ENCODE measurements around the gene ADAMTSL1.

ADAMTSL1 gene

DNA sequence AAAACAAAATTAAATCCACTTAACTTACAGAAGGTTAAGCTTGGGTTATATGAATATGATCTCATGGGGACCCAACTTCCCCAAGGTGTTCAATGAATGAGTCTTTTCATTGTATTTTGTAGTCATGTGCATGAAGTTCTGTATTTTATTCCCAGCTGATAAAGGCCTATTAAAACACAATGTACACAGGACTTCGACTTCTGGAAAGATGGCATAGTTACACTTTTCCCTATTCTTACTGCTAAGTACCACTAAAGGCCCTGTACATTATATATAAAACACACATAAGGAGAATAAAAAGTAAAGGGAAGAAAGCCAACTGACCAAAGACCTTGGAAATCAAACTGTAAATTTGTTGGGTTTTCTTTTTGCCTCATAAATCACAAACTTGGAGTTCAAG is 336.6 kb downstream of the ADAMTSL1 start:
- no peak for DNase-seq (ENCODE audit: low read depth)

DNA sequence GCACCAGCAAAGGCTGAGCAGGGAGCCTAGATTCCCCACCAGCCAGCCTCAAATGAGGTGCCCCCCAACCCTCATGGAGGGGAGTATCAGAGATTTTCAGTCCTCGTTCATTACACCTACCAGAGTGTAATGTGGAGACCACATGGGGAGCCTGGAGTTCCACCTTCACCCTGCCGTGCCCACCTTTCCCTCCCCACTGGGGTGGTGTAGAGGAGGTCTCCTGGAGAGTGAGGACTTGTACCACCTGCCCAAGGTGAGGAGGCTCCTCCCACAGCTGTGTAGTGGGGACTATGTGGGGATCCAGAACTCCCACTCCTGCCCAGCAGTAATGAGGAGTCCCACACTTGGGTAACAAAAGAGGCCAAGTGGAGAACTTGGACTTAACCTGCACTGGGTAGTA is 337.2 kb downstream of the ADAMTSL1 start:
- DNase-seq (ENCODE audit: low read depth), result no peak

DNA sequence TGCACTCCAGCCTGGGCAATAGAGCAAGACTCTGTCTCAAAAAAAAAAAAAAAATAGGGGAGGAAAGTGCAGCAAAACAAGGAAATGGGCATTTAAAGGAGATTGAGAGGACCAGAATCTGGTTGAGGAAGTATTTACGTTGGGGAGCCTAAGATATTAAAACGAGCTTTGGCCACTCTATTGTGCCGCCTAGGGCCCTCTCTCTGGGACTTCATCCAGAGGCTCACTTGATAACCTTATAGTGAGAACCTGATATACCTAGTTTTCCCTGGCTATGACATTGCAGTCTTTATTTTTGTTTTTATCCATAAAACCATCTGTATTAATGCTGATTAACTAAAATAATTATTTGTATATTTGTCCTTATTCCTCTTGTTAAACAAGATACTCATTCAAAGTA is 345.5 kb downstream of the ADAMTSL1 start:
- DNase-seq (ENCODE audit: low read depth), result no peak

- no peak for DNase-seq (ENCODE audit: low read depth)
Measured at GRCh38 chr9:18820566-18821095, 346.7 kb downstream of the ADAMTSL1 start.

- no peak for DNase-seq (ENCODE audit: low read depth)
Measured at GRCh38 chr9:18821788-18822187, 347.8 kb downstream of the ADAMTSL1 start.

GRCh38 chr9:18822850-18823249 is 348.9 kb downstream of the ADAMTSL1 start:
- DNase-seq (ENCODE audit: low read depth), result no peak

- no peak for DNase-seq (ENCODE audit: low read depth)
Measured at GRCh38 chr9:18824095-18824666, 350.2 kb downstream of the ADAMTSL1 start.

DNA sequence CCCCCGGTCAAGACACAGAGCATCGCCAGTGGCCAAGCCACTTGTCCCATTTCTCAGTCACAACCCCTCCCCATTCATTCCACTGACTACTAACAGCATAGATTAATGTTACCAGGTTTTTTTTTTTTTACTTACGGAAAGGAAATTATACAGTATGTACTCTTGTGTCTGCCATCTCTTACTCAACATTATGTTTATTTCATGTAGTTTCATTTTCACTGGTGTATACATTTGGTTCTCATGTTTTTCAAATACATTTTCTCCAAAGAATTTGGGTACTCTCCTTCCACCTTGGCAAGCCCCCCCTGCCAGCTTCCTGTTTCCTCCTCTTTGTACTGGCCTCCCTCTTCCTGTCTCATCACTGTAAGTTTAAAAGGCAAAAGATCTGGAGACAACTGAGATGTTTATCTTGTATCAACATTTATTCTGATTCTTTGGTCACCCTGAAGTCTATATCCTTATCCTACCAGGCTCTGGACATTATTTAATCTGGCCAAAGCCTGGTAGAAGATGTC is 351.8 kb downstream of the ADAMTSL1 start:
- no peak for DNase-seq (ENCODE audit: low read depth)

GRCh38 chr9:18826248-18826647 is 352.3 kb downstream of the ADAMTSL1 start:
- no peak for DNase-seq (ENCODE audit: low read depth)

GRCh38 chr9:18829066-18829465 is 355.1 kb downstream of the ADAMTSL1 start:
- no peak for DNase-seq (ENCODE audit: low read depth)

DNA sequence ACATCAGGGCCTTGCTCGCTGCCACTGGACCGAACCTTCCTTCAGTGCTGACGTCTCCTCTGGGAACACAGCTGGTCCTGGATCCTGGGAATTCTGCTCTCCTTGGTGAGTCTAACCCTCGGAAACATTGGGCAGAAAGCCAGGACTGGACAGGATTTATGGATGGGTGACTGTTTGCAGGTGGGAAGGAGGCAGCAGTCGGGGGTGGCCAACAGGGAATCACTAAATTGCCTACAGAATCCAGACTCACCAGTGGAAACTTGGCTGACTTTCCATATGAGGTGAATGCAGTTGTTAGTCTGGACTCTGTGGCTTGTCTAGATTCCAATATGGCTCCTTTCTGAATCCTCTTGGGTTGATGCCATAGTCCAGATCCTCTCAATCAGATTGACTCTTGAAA is 355.9 kb downstream of the ADAMTSL1 start:
- DNase-seq (ENCODE audit: low read depth), result no peak

DNA sequence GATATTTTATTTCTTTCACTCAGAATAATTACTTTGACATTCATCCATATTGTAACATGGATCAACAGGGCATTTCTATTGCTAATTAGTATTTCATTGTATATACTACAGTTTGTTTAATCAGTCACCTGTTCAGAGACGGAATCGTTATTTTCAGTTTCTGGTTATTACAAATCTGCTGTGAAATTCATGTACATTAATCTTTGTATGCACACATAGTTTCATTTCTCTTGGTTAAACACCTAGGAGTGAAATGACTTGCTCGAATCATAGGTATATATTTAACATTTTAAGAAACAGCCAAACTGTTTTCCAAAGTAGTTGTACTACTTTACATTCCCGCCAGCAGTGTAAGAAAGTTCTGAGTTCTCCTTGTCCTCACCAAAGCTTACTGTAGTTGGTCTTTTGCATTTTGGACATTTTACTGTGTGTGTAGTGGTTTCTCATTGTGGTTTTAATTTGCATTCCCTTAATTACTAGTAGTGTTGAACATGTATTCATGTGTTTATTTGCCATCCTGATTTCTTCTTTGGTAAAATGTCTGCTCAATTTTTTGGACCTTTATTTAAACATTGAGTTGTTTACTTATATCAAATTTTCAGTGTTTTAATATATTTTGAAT is 360.9 kb downstream of the ADAMTSL1 start:
- DNase-seq (ENCODE audit: low read depth), result no peak

DNA sequence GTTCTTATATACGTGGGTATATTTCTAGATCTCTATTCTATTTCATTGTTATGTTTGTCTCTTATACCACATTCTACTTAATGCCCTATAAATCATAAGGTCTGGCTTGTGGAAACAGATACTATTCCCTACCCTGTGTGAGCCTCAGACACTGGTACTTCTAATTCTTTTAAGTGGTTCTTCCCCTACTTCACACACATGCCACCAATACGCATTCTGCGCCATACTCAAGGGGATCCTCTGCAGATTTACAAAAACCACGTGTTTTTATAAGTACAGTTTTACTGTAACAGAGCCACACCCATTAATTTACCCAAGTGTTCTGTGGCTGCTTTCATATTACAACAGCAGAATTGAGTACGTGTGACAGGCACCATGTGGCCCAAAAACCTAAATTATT is 363.4 kb downstream of the ADAMTSL1 start:
- DNase-seq (ENCODE audit: low read depth), result no peak

- DNase-seq (ENCODE audit: low read depth), result no peak
Measured at GRCh38 chr9:18847576-18848275, 373.8 kb downstream of the ADAMTSL1 start.

DNA sequence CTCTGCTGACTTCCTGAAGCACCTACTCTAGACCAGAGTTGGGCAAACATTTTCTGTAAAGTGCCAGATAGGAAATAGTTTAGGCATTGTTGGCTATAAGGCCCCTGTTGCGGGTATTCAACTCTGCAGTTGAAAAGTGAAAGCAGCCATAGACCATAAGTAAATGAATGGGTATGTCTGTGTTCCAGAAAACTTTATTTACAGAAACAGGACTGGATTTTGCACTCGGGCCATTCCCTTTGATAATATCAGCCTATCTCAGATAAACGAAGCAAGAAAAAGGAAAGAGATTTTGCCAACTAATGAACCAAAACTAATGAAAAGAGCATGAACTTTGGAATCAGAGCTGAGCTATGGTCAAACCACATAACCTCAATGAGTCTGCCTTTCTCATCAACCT is 374.7 kb downstream of the ADAMTSL1 start:
- DNase-seq (ENCODE audit: low read depth), result no peak

DNA sequence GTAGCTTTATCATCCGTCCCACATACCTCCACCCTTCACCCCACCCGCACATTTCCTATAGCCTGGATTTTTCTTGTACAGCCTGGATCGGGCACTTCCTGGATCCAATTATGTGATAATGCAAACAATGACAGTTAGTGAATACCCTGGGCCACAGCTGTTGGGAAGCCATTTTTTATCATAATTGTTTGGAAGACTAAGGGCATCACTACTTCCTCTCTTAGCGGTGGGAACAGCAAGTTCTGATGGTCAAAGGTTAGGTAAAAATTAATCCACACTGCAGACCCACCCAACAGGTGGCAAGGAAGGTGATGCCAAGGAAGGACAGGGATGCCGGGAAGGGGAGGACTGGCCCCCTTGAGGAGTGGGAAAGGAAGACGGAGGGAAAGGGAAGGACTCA is 375.3 kb downstream of the ADAMTSL1 start:
- no peak for DNase-seq (ENCODE audit: low read depth)

DNA sequence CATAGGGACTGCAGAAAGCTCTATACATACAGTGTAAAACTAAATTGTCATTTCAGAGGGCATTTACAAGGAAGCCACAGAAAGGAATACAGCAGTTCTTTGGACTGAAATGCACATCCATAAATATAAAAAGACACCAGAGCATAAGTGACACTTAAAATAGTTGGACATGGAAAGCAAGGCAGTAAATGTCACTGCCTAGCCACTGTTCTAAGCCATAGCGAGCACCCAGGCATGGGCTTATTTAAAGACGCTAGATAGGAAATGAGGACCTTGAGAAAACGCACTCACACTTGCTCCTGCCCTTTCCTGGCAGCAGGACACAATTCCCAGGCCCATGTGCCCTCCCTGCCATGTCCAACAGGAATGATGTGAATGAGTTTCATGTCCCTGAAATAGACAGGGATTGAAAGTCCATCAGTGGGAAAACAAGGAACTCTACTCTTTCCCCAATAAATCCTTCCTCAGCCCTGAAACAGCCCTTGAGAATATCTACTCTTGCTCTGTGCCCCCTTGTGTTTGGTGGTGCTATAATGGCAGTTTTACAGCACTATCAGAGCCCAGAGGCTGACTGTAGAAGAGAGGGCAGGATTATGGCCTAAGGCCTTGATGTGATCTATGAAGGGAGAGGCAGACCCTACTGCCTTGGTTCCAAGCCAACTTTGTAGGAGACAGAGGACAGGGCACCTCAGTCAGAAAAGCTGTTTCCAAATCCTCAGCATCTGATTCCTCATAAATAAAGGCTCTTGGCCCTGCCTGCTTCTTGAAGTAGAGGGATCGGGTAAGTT is 376.1 kb downstream of the ADAMTSL1 start:
- no peak for DNase-seq (ENCODE audit: low read depth)

DNA sequence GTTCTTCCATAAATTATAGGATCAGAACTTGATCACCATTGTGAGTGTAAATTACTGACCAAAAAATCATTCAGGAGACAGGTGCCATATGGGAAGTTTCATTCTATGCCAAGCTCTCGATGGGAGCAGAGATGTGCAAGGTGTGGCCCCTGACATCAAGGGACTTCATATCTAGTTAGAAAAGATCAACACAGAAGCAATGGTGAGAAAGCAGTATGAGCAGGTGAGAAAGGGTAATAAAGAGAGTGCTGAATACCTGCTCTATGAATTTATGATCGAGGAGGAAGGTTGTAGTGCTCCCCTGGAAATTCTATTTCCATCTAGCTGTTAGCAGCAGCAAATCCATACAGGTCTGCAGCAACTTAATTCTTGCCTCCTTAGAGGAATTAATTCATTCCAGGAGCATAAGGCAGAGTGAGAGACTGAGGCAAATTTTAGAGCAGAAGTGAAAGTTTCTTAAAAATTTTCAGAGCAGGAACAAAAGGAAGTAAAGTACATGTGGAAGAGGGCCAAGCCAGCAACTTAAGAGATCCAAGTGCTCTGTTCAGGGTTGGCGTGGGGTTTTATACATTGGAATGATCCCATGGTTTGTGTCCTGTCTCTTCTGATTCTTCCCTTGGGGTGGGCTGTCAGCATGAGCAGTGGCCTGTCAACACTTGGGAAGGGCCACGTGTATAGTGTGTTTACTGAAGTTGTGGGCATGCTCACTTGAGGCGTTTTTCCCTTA is 377.3 kb downstream of the ADAMTSL1 start:
- DNase-seq (ENCODE audit: low read depth), result no peak

DNA sequence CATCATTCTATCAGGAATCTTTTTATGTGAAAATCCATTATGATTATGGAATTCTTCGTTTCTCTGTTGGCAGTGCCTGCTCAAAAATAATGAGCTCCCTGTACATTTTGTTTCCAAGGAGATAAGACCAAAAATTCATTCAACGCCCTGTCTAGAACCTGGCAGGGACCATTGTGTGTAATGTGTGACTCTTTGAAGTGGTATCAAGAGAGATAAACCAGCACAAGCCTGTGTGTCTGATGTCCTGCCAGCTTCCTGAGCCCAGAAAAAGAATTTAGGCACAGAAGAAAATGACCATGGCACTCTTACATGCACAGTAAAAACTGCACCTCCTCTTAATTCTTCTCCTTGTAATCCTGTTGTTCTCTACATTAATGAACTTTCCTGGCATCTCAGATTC is 381.7 kb downstream of the ADAMTSL1 start:
- no peak for DNase-seq (ENCODE audit: low read depth)

- no peak for DNase-seq (ENCODE audit: low read depth)
Measured at GRCh38 chr9:18857334-18857733, 383.4 kb downstream of the ADAMTSL1 start.

DNA sequence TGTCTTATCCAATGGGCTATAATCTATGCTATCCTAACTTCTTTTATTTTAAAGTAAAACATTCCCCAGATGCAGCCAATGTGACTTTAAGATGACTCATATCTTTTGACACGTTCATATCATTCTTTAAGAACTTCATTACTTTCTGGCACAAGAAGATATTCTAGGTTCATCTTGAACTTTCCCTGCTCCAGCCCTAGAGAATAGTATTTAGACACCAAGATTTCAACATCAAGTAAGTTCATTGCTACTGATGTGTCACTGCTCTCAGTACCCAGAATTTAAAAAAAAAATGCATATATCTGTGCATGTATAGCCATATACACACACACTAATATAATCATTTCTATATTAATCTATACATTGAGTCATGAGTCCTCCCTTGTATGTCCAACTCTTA is 383.8 kb downstream of the ADAMTSL1 start:
- no peak for DNase-seq (ENCODE audit: low read depth)

Measured in activated T-cell treated with anti-CD3 and anti-CD28 coated beads for 24 hours (primary cell).